Suppressor macrophage treated with lipopolysaccharide for 1 hour (primary cell): ENCODE measurements around the gene ATP5MC3.
"Not testable (repeated sequence)": the region's sequence is repeated elsewhere in the genome, so short reads cannot be mapped to it uniquely, and the experiment has no call there.

ENCODE experiments used
- DNase-seq, 3 donors: peaks; one replicate each; pipeline ENCODE4 v3.0.0-alpha.2; 2020 to 2022

The ATP5MC3 gene

DNA sequence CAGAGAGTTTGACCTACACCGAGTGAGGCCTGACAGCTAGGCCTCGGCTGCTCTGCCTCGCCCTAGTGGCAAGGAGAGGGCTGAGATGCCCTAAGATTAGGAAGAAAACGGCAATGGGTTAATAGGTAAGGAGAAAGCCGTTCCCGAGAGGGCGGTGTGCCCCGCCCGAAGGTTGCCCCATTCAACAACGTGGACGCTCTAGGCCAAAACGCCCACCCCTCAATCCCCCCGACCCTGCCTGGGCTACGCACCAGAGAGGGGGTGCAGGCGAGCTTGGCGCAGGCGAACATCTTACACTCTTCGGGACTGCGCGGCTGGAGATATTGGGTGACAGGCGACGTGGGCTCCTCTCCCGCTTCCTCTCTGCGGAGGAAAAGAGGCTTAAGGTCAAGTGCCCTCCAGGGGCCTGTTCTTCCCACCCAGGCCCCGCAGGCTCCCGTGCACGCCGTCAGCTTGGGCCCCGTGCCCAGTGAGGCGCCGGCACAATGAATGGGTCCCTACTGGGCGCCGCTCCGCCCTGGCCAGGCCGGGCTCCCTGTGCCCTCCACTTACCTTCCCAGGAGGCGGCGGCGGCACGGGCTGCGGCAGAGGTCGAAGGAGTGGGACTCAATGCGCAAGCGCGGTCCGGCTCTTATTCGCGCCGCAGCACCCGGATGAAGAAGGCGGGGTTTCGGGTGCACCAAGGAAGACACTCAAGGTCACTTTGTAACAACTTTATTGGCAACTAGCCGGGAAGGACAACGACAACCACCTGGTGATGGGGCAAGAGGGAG is at the start of gene ATP5MC3:
TSS of gene ATP5MC3 (minus strand) at position 607 of the 773 bp plus-strand sequence. CDS start at position 290, 317 bp downstream.
- DNase-seq: peak; percentile 96 to 98 (median 97)

DNA sequence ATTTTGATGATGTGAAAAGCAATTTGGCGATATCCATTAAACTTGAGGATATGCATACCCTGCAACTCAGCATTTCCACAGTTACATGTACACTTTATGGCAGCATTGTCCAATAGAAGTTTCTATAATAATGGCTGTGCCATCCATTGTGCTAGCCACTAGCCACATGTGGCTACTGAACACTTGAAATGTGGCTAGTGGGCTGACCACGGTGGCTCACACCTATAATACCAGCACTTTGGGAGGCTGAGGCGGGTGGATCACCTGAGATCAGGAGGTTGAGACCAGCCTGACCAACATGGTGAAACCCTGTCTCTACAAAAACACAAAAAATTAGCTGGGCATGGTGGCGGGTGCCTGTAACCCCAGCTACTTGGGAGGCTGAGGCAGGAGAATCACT is 47.1 kb upstream of the ATP5MC3 start:
- not testable (repeated sequence) for DNase-seq

- no peak for DNase-seq
Observed at GRCh38 chr2:175228179-175228578, 46.7 kb upstream of the ATP5MC3 start.

DNA sequence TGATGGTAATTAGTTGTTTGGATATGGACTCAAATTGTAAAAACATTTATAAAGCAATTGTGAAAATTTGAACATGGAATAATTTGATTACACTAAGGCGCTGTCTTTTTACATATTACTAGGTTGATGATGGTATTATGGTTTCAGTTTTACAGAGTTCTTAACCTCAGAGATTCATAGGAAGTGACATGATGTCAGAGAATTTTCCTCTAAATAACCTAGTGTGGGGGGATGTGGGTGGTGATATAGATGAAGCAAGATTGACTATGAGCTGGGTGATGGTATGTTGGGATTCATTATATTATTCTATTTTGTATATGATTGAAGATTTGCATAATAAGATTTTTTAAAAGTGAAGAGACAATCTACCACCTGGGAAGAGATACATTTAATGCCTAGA is 45.9 kb upstream of the ATP5MC3 start:
- peak; percentile 60 to 77 (median 70) for DNase-seq

- DNase-seq: no peak
Observed at GRCh38 chr2:175220075-175220474, 38.6 kb upstream of the ATP5MC3 start.

- no peak for DNase-seq
Observed at GRCh38 chr2:175218551-175218950, 37.0 kb upstream of the ATP5MC3 start.

GRCh38 chr2:175207741-175208438 is 26.4 kb upstream of the ATP5MC3 start:
- no peak for DNase-seq

DNA sequence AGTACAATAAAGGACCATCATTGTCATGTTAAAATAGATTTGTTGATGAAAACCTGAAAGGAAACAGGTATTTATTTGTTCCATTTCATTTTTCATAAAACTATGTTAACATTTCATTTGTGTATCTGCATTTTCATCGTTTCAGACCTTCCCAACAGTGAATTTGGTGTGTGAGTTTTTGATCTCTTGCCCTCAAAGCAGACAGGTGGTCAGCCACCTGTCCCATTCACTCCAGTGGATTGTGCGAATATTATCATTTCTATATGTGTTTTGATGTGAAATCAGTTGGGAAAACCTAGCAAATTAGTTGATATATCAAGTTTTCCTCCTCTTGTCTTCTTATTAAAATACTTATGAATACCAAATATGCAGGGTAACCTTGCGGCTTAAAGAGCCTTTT is 25.4 kb upstream of the ATP5MC3 start:
- no peak for DNase-seq

DNA sequence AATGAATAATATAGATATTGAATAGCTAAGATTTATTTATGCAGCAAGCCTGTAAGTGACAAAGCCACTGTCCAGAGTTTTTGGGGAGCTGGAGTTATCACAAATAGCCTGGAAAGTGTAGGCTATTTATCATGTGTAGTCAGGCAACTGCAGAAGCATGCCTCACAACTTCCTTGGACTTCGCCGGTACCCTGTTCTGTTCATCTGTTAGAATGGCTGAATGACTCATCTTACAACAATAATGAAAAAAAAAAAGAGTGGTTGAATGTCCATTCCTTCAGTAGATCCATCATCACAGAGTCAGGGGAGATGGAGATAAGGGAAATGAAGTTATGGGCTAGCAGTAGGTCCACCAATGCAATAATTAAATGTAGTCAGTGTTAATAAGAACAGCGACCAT is 24.0 kb upstream of the ATP5MC3 start:
- no peak for DNase-seq

GRCh38 chr2:175203621-175204496 is 22.3 kb upstream of the ATP5MC3 start:
- peak; percentile 53 to 63 (median 58) for DNase-seq

- DNase-seq: no peak
Observed at GRCh38 chr2:175195012-175195411, 13.5 kb upstream of the ATP5MC3 start.

DNA sequence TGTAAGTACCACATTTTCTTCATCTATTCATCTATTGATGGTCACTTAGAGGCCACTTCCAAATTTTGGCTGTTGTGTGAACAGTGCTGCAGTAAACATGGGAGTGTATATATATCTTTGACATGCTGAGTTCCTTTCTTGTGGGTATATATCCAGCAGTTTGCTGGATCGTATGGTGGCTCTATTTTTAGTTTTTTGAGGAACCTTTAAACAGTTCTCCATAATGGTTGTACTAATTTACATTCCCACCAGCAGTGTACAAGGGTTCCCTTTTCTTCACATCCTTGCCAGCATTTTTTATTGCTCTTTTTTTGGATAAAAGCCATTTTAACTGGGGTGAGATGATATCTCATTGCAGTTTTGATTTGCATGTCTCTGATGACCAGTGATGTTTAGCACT is 7.3 kb upstream of the ATP5MC3 start:
- DNase-seq: peak in 1 of 3 donors; percentile 8

GRCh38 chr2:175187378-175187777 is 5.9 kb upstream of the ATP5MC3 start:
- no peak for DNase-seq

GRCh38 chr2:175183674-175184073 is 2.2 kb upstream of the ATP5MC3 start:
- DNase-seq: no peak

DNA sequence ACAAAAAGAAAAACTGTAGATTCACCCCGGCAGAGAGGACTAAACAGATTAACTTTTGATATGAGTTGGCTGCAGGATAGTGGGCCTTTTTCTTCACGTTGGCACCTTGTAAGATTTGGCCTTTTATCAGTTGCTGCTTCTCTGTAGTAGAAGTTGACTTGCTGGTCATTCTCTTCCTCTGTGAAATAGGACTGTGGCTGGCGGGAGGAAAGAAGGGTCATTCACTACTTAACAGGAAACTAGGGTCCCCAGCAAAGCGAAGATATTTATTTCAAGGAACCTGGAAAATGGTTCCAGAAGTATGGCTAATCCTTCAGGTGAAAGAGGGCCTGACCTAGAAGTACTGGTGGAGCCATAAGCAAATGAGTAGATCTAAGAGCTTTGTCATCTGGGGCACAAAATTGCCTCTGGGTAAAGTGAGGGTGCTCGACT is 383 bp upstream of the ATP5MC3 start:
- DNase-seq: no peak

- DNase-seq: peak; percentile 55 to 71 (median 60)
Observed at GRCh38 chr2:175180701-175181103, 808 bp downstream of the ATP5MC3 start.

DNA sequence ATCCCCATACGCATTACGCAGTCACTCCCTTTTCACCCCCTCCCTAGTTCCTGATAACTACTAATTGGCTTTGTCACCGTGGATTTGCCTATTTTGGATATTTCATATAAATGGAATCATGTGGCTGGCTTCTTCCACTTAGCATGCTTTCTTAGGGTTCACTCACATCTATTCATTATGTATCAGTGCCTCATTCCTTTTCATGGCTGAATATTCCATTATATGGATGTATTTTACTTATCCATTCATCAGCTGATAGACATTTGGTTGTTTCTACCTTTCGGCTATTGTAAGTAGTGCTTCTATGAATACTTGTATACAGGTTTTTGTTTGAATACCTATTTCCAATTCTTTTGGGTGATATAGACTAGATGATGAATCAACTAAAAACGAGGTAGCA is 4.9 kb downstream of the ATP5MC3 start:
- no peak for DNase-seq

DNA sequence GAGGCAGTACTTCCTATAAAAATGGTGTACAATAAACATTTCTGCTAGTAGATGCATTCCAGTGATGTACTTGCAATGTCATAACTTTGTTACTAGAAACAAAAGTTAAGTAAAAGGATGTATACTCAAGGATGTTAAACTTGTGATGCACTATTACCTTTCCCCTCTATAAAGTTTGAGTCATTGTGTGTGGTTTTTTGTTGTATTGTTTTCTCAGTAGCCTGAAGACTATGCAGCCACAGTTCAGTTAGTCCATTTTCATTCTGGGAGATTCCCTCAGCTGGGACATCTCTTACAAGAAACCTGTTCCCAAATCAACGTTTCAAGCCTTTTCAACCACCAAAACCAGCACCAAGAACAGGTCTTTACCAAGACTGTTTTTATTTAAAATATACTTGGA is 5.6 kb downstream of the ATP5MC3 start:
- no peak for DNase-seq

GRCh38 chr2:175175320-175175719 is 6.2 kb downstream of the ATP5MC3 start:
- no peak for DNase-seq

GRCh38 chr2:175170659-175171304 is 10.7 kb downstream of the ATP5MC3 start:
- DNase-seq: peak; percentile 31 to 40 (median 35)

GRCh38 chr2:175169191-175169590 is 12.3 kb downstream of the ATP5MC3 start:
- peak in 1 of 3 donors; percentile 29 for DNase-seq

GRCh38 chr2:175168564-175168945 is 13.0 kb downstream of the ATP5MC3 start:
- no peak for DNase-seq
